Fibroblast of lung (primary cell): ENCODE data around the gene ELOVL2. TPM values are rescaled to one million over a fixed set of nuclear protein-coding genes. Genes with fewer than 3 reads are reported as not detected.

ENCODE experiments used
- DNase-seq, 2 donors: peaks; one replicate each; pipeline versions ENCODE4 v3.0.0 to v3.0.0-alpha.2; 2010; ENCODE audit warnings: low read depth in 2 of 2
- H2AFZ ChIP-seq: 2 replicates; pipeline ENCODE4 v1.5.1; 2012; ENCODE audit warnings: low read length, control low read depth, inconsistent platforms
- H3K27ac ChIP-seq: 2 replicates; pipeline ENCODE4 v1.5.1; 2011; ENCODE audit warnings: low read length, control low read depth; ENCODE audit not compliant: insufficient read depth
- H3K27me3 ChIP-seq: 2 replicates; pipeline ENCODE4 v1.5.1; 2011; ENCODE audit warnings: mild to moderate bottlenecking, low read length; ENCODE audit not compliant: control insufficient read depth, insufficient read depth
- H3K36me3 ChIP-seq: 2 replicates; pipeline ENCODE4 v1.5.1; 2011; ENCODE audit warnings: low read length; ENCODE audit not compliant: control insufficient read depth, insufficient read depth
- H3K4me1 ChIP-seq: 2 replicates; pipeline ENCODE4 v1.5.1; 2011; ENCODE audit warnings: low read length; ENCODE audit not compliant: control insufficient read depth, insufficient read depth; ENCODE audit errors: extremely low read depth
- H3K4me2 ChIP-seq: 2 replicates; pipeline ENCODE4 v1.5.1; 2011; ENCODE audit warnings: low read length, control low read depth; ENCODE audit not compliant: insufficient read depth; ENCODE audit errors: extremely low read depth
- H3K4me3 ChIP-seq, 4 experiments: fragments of 200-600 bp in 1 of 4; sonication (generic) in 1 of 4; replicated peaks in 1 of 4; 2 replicates each; pipeline ENCODE4 v1.5.1; 2011 to 2016; ENCODE audit warnings: low read length in 4 of 4, low read depth in 3 of 4, mild to moderate bottlenecking in 3 of 4, control low read depth in 2 of 4, inconsistent platforms in 1 of 4, mixed read lengths in 1 of 4; ENCODE audit not compliant: insufficient read depth in 1 of 4; ENCODE audit errors: control extremely low read depth in 1 of 4
- H3K79me2 ChIP-seq: 2 replicates; pipeline ENCODE4 v1.5.1; 2012; ENCODE audit warnings: mild to moderate bottlenecking, low read length, inconsistent platforms; ENCODE audit not compliant: control insufficient read depth, insufficient read depth
- H3K9ac ChIP-seq: 2 replicates; pipeline ENCODE4 v1.5.1; 2011; ENCODE audit warnings: mild to moderate bottlenecking, low read length, control low read depth; ENCODE audit not compliant: insufficient read depth
- H3K9me3 ChIP-seq: 2 replicates; pipeline ENCODE4 v1.5.1; 2012; ENCODE audit warnings: low read depth, low read length; ENCODE audit not compliant: control insufficient read depth, insufficient read depth
- H4K20me1 ChIP-seq: 2 replicates; pipeline ENCODE4 v1.5.1; 2011; ENCODE audit warnings: low read length; ENCODE audit not compliant: control insufficient read depth, insufficient read depth; ENCODE audit errors: extremely low read depth
- EZH2 ChIP-seq: IDR thresholded peaks from 2 replicates; pipeline ENCODE4 v1.5.1; 2012; ENCODE audit warnings: low read length, control low read depth, mild to moderate bottlenecking; ENCODE audit errors: missing control alignments
- polyA plus RNA-seq, 2 donors: library from polyadenylated mRNA; depleted of rRNA in 1 of 2; stranded (reverse) in 1 of 2; unstranded in 1 of 2; fragments of >200 nt; gene quantifications; 2 replicates each; pipeline ENCODE4 v1.2.1, GENCODE V29; 2011 to 2012; ENCODE audit warnings: missing spikeins in 1 of 2
- total RNA-seq: library from RNA; depleted of rRNA; stranded (reverse); fragments of >200 nt; gene quantifications from 2 replicates; pipeline ENCODE4 v1.2.1, GENCODE V29; 2014
- TF ChIP-seq, protein P1 (sequence below), 2 donors: IDR thresholded peaks in 1 of 2; conservative IDR thresholded peaks in 1 of 2; 1 replicate in 1 of 2; 2 replicates in 1 of 2; pipeline ENCODE4 v1.5.1; 2011 to 2012; ENCODE audit warnings: low read length in 2 of 2, control low read depth in 1 of 2, inconsistent platforms in 1 of 2, low read depth in 1 of 2, mild to moderate bottlenecking in 1 of 2

Gene ELOVL2
- total and polyA plus RNA-seq, 2 donors (not counting 1 experiment from before 2014, with no cell fraction given) = under 0.01 to 13.9 TPM

GRCh38 chr6:11039040-11039439 is 5.1 kb downstream of the ELOVL2 start:
- Histone ChIP-seq H4K20me1 (no peaks in the 10 kb centered on the region), H3K79me2 (no peaks in the 10 kb centered on the region), H3K27ac (no peak overlapping the region), H3K9ac (no peak overlapping the region), H3K4me2 (no peak overlapping the region), H3K9me3 (no peaks in the 10 kb centered on the region), H3K36me3 (no peaks in the 10 kb centered on the region), H3K27me3 (peaks cover 8% of the 10 kb centered on the region), H3K4me1 (no peaks in the 10 kb centered on the region), H2AFZ (no peak overlapping the region), H3K4me3 (no peak overlapping the region)
- no peak for TF ChIP-seq EZH2
- TF ChIP-seq, protein P1, sequence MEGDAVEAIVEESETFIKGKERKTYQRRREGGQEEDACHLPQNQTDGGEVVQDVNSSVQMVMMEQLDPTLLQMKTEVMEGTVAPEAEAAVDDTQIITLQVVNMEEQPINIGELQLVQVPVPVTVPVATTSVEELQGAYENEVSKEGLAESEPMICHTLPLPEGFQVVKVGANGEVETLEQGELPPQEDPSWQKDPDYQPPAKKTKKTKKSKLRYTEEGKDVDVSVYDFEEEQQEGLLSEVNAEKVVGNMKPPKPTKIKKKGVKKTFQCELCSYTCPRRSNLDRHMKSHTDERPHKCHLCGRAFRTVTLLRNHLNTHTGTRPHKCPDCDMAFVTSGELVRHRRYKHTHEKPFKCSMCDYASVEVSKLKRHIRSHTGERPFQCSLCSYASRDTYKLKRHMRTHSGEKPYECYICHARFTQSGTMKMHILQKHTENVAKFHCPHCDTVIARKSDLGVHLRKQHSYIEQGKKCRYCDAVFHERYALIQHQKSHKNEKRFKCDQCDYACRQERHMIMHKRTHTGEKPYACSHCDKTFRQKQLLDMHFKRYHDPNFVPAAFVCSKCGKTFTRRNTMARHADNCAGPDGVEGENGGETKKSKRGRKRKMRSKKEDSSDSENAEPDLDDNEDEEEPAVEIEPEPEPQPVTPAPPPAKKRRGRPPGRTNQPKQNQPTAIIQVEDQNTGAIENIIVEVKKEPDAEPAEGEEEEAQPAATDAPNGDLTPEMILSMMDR (conservative IDR thresholded peaks at IDR 0.05 in 1 of 2, IDR thresholded peaks at IDR 0.05 in 1 of 2; ENCODE audit: low read depth in 1 of 2, low read length in 2 of 2) = no peak
- no peak for DNase-seq

DNA sequence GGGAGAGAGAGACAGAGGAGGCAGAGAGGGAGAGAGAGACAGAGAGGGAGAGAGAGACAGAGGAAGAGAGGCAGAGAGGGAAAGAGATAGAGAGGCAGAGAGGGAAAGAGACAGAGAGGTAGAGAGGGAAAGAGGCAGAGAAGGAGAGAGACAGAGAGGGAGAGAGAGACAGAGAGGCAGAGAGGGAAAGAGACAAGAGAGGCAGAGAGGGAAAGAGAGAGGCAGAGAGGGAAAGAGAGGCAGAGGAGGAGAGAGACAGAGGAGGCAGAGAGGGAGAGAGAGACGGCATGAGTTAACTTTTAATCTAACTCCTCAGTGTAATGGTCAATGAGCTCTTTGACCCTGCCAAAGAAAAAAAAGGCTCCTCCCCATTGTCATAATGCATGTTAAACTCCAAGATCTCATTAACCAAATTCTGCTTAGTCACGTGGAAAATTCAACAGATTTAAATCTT is 7.1 kb downstream of the ELOVL2 start:
- H4K20me1 ChIP-seq = no peaks in the 10 kb centered on the region
- H3K27ac ChIP-seq = no peak overlapping the region
- H3K9ac ChIP-seq = no peak overlapping the region
- H3K4me2 ChIP-seq = no peak overlapping the region
- TF ChIP-seq, protein P1 (conservative IDR thresholded peaks at IDR 0.05 in 1 of 2, IDR thresholded peaks at IDR 0.05 in 1 of 2; ENCODE audit: low read depth in 1 of 2, low read length in 2 of 2) = no peak
- no peak for DNase-seq
- H3K79me2 ChIP-seq = no peaks in the 10 kb centered on the region
- H3K9me3 ChIP-seq = no peaks in the 10 kb centered on the region
- H3K27me3 ChIP-seq = no peaks in the 10 kb centered on the region
- peaks cover 12% of the 10 kb centered on the region for H3K4me1 ChIP-seq
- no peak overlapping the region for H3K4me3 ChIP-seq
- H3K36me3 ChIP-seq = no peaks in the 10 kb centered on the region
- no peak overlapping the region for H2AFZ ChIP-seq

- Histone ChIP-seq H3K4me2 (no peak overlapping the region), H3K27me3 (no peaks in the 10 kb centered on the region), H3K27ac (no peak overlapping the region), H3K4me3 (no peak overlapping the region), H3K36me3 (no peaks in the 10 kb centered on the region), H2AFZ (no peak overlapping the region), H3K9ac (no peak overlapping the region), H3K4me1 (peaks cover 12% of the 10 kb centered on the region), H3K79me2 (no peaks in the 10 kb centered on the region), H3K9me3 (no peaks in the 10 kb centered on the region), H4K20me1 (no peaks in the 10 kb centered on the region)
- TF ChIP-seq EZH2 = no peak
- TF ChIP-seq, protein P1 (conservative IDR thresholded peaks at IDR 0.05 in 1 of 2, IDR thresholded peaks at IDR 0.05 in 1 of 2; ENCODE audit: low read depth in 1 of 2, low read length in 2 of 2) = no peak
- no peak for DNase-seq
Measured at GRCh38 chr6:11036351-11036740, 7.8 kb downstream of the ELOVL2 start.
